ENCODE data around the gene FLRT3.

Gene FLRT3

GRCh38 chr20:14333721-14334120 lies 3.7 kb downstream of the FLRT3 start:
- H3K4me3 ChIP-seq (ENCODE audit: control insufficient read depth, low read depth, low read length) = no peak overlapping the region
- no peak for TF ChIP-seq CTCF (IDR thresholded peaks at IDR 0.05; ENCODE audit: control insufficient read depth, insufficient read depth, low read depth, low read length, missing control alignments)
- no peak for DNase-seq (ENCODE audit: low read depth)

GRCh38 chr20:14332866-14333265 lies 4.5 kb downstream of the FLRT3 start:
- no peak for DNase-seq (ENCODE audit: low read depth)
- H3K4me3 ChIP-seq (ENCODE audit: control insufficient read depth, low read depth, low read length) = no peak overlapping the region
- no peak for TF ChIP-seq CTCF (IDR thresholded peaks at IDR 0.05; ENCODE audit: control insufficient read depth, insufficient read depth, low read depth, low read length, missing control alignments)

GRCh38 chr20:14331646-14332045 lies 5.8 kb downstream of the FLRT3 start:
- H3K4me3 ChIP-seq (ENCODE audit: control insufficient read depth, low read depth, low read length) = no peak overlapping the region
- TF ChIP-seq CTCF (IDR thresholded peaks at IDR 0.05; ENCODE audit: control insufficient read depth, insufficient read depth, low read depth, low read length, missing control alignments) = no peak
- DNase-seq (ENCODE audit: low read depth) = no peak

GRCh38 chr20:14319704-14320103 lies 17.7 kb downstream of the FLRT3 start:
- no peak overlapping the region for H3K4me3 ChIP-seq (ENCODE audit: control insufficient read depth, low read depth, low read length)
- no peak for DNase-seq (ENCODE audit: low read depth)
- TF ChIP-seq CTCF (IDR thresholded peaks at IDR 0.05; ENCODE audit: control insufficient read depth, insufficient read depth, low read depth, low read length, missing control alignments) = no peak

- no peak for DNase-seq (ENCODE audit: low read depth)
- no peak for TF ChIP-seq CTCF (IDR thresholded peaks at IDR 0.05; ENCODE audit: control insufficient read depth, insufficient read depth, low read depth, low read length, missing control alignments)
- H3K4me3 ChIP-seq (ENCODE audit: control insufficient read depth, low read depth, low read length) = no peak overlapping the region
Measured at GRCh38 chr20:14313341-14314020, 23.9 kb downstream of the FLRT3 start.

GRCh38 chr20:14312001-14312400 lies 25.4 kb downstream of the FLRT3 start:
- H3K4me3 ChIP-seq (ENCODE audit: control insufficient read depth, low read depth, low read length) = no peak overlapping the region
- TF ChIP-seq CTCF (IDR thresholded peaks at IDR 0.05; ENCODE audit: control insufficient read depth, insufficient read depth, low read depth, low read length, missing control alignments) = no peak
- DNase-seq (ENCODE audit: low read depth) = no peak
